Heart left ventricle (tissue), 13 donors: ENCODE results near the gene XPOT.

Source experiments
- CTCF ChIP-seq, 12 donors: fragments of 200-600 bp; sonication (generic) in 4 of 12; IDR thresholded peaks; one replicate each; pipeline versions ENCODE4 v1.5.0 to v1.8.0; 2018 to 2022; ENCODE audit warnings: antibody characterized with exemption in 12 of 12, mild to moderate bottlenecking in 5 of 12
- POLR2A ChIP-seq, 2 donors: fragments of 450-650 bp; IDR thresholded peaks; one replicate each; pipeline ENCODE4 v1.6.1; 2017; ENCODE audit warnings: antibody characterized with exemption in 2 of 2, mild to moderate bottlenecking in 2 of 2, moderate library complexity in 2 of 2
- donor health status: ischemic (EF 13 %, LVEDD 7.1; RV severe dilation, severe dysfunction).
- donor health status: DM: no; HTN: yes; CAD: no.
- donor health status: DM: no; HTN: no; CAD: no.
- donor health status: ischemic (EF 25% LVEDD 6.9; RV normal size, moderate dysfunction).
- donor health status: ischemic (EF 25% LVEDD 5.7; RV mildly dilated, moderate dysfunction).
- donor health status: ischemic (EF 35%, LVEDD 5.7; RV mildly dilated, moderate dysfunction).
- donor health status: nonischemic (EF 11% LVEDD 7.7; RV severe dilation, severe dysfunction).
- donor health status: DM: yes; HTN: yes; CAD: no.
- donor health status: PGD.
- donor health status: ischemic (EF 29% LVEDD 5.4; RV normal size, mild dysfunction).
- donor health status: nonischemic (EF 23%, LVEDD 6.1; RV moderate dilation, normal function).

- TF ChIP-seq CTCF (IDR thresholded peaks at IDR 0.05), result no peak
- TF ChIP-seq POLR2A (IDR thresholded peaks at IDR 0.05), result no peak
These were observed 64.8 kb downstream of the XPOT start for GRCh38 chr12:64468966-64469365.
